Kidney epithelial cell (primary cell): Measurements from ENCODE around the gene APOL3. TPM values are rescaled to one million over a fixed set of nuclear protein-coding genes. Genes with fewer than 3 reads are reported as not detected.

Experiments used
- DNase-seq: peaks from one replicate; pipeline ENCODE4 v3.0.0-alpha.2; 2010; ENCODE audit warnings: low read depth
- H3K27me3 ChIP-seq: 2 replicates; pipeline ENCODE4 v1.6.0; 2011; ENCODE audit warnings: low read length; ENCODE audit not compliant: control insufficient read depth, insufficient read depth
- H3K36me3 ChIP-seq: 2 replicates; pipeline ENCODE4 v1.5.1; 2011; ENCODE audit warnings: low read length; ENCODE audit not compliant: control insufficient read depth, insufficient read depth
- H3K4me3 ChIP-seq: 2 replicates; pipeline ENCODE4 v1.5.1; 2011; ENCODE audit warnings: low read depth, mild to moderate bottlenecking, control low read depth, low read length
- CTCF ChIP-seq: IDR thresholded peaks from 2 replicates; pipeline ENCODE4 v1.5.1; 2011; ENCODE audit warnings: mild to moderate bottlenecking, moderate library complexity, low read length, control low read depth, inconsistent platforms; ENCODE audit not compliant: insufficient read depth, poor library complexity, severe bottlenecking
- total RNA-seq: library from RNA; depleted of rRNA; stranded (reverse); fragments of >200 nt; gene quantifications from 2 replicates; pipeline ENCODE4 v1.2.3, GENCODE V29; 2015

Gene APOL3
- total RNA-seq, 1 donor from 2014 or later: 4.4 TPM

GRCh38 chr22:36185828-36186624 lies 25.5 kb upstream of the APOL3 start:
- no peak overlapping the region for H3K4me3 ChIP-seq
- no peaks in the 10 kb centered on the region for H3K36me3 ChIP-seq
- H3K27me3 ChIP-seq: peaks cover 3% of the 10 kb centered on the region
- DNase-seq: no peak
- no peak for TF ChIP-seq CTCF

GRCh38 chr22:36184433-36185025 lies 24.0 kb upstream of the APOL3 start:
- DNase-seq: no peak
- no peaks in the 10 kb centered on the region for H3K36me3 ChIP-seq
- no peak for TF ChIP-seq CTCF
- no peak overlapping the region for H3K4me3 ChIP-seq
- peaks cover 3% of the 10 kb centered on the region for H3K27me3 ChIP-seq

GRCh38 chr22:36183446-36183845 lies 22.9 kb upstream of the APOL3 start:
- Histone ChIP-seq H3K4me3 (no peak overlapping the region), H3K36me3 (no peaks in the 10 kb centered on the region), H3K27me3 (peaks cover 3% of the 10 kb centered on the region)
- TF ChIP-seq CTCF: no peak
- no peak for DNase-seq

GRCh38 chr22:36182857-36183256 lies 22.3 kb upstream of the APOL3 start:
- Histone ChIP-seq H3K36me3 (no peaks in the 10 kb centered on the region), H3K4me3 (no peak overlapping the region), H3K27me3 (peaks cover 3% of the 10 kb centered on the region)
- no peak for DNase-seq
- no peak for TF ChIP-seq CTCF

GRCh38 chr22:36182056-36182455 lies 21.5 kb upstream of the APOL3 start:
- DNase-seq: no peak
- H3K36me3 ChIP-seq: no peaks in the 10 kb centered on the region
- H3K27me3 ChIP-seq: peaks cover 3% of the 10 kb centered on the region
- no peak for TF ChIP-seq CTCF
- H3K4me3 ChIP-seq: no peak overlapping the region
